NCI-H524 (cell line): ENCODE data around the gene RPL10A.

Source experiments
- DNase-seq, 2 experiments: peaks; one replicate each; lab custom pipeline; 2025; lab: John Stamatoyannopoulos, UW

The RPL10A gene

GRCh38 chr6:35491558-35492257 lies 23.5 kb downstream of the RPL10A start:
- DNase-seq, result peak in 1 of 2 experiments; percentile 23

DNA sequence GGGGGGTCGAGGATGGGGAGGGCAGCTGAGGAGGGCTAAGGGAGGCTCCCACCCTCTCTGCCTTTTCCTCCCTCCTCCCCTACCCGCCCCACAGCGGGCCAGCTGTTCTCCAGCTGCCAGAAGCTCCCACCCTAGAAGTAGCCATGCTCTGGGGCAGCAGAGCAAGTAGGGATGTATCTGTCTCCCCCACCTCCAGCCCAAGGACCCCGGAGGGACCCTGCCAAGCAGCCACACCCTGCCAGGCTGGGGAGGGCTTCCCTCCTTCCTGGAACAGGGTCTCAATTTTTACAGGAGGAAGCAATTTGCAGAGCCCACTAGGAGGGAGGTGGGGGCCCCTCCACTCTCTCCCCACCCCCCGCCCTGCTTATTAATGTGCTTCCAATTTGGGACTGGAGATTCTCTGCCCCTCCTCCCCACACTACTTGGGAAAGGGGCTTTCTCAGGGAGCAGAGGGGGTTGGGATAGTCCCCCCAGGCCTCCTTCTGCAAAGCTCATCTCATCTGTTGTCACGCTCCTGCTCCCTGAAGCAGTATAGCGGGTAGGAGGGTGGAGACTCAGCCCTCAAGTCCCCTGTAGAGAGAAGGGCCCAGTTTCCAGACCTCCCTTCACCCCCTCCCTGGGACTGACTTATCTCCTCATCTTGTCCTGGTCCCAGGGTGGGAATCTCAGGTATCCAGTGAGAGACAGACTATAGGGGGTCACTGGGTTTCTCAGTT lies 24.2 kb downstream of the RPL10A start:
- DNase-seq, result peak in 1 of 2 experiments; percentile 29

DNA sequence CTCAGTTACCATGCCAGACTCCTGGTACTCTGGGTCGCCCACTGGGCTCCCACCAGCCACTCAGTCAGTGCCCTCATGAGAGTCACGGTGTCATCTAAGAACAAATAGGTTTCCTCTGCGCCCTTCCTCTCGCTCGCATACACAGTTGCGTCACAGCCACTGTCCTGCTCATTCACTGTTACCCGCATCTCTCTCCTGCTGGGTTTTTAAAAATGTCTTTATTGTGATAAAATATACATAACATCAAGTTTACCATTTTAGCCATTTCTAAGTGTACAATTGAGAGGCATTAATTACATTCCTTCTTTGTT lies 24.7 kb downstream of the RPL10A start:
- no peak for DNase-seq

- DNase-seq, result no peak
These were observed 25.2 kb downstream of the RPL10A start for GRCh38 chr6:35493307-35493983.

GRCh38 chr6:35494161-35494563 lies 26.0 kb downstream of the RPL10A start:
- no peak for DNase-seq

DNA sequence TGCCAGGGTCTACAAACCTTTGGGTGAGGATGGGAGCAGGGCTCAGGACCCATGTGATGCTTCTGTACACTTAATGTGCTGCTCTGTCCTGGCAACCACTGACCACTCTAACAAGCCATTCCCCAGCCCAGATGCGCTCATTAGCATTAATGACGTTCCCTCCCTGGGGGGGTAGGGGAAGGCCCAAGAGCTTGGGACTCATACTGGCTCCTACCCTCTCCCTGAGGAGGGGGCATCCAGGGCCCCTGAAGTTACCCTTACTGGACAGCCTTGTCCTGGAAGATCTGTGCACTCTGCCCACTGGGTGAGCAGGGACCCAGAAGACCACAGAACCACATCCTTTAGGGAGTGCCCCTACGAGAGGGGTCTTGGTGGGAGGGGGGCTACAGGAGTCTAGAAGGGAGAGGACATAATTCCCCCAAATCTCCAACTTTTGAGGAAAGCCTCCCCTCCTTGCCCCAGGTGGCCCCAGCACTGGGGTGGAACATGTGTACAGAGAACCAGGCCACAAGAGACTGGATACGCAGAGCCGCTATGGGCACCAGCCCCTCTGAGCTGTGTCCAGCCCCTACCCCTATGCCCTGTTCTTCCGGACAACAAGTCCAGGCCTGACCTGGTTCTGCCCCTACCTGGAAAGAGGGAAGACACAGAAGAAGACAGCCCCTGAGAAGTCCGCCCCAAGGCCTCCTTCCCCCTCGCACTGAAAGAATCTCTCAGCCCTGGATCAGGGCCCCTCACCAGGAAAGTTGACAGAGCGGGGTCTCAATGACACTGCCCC lies 27.2 kb downstream of the RPL10A start:
- DNase-seq, result no peak

GRCh38 chr6:35496036-35496840 lies 28.0 kb downstream of the RPL10A start:
- no peak for DNase-seq

DNA sequence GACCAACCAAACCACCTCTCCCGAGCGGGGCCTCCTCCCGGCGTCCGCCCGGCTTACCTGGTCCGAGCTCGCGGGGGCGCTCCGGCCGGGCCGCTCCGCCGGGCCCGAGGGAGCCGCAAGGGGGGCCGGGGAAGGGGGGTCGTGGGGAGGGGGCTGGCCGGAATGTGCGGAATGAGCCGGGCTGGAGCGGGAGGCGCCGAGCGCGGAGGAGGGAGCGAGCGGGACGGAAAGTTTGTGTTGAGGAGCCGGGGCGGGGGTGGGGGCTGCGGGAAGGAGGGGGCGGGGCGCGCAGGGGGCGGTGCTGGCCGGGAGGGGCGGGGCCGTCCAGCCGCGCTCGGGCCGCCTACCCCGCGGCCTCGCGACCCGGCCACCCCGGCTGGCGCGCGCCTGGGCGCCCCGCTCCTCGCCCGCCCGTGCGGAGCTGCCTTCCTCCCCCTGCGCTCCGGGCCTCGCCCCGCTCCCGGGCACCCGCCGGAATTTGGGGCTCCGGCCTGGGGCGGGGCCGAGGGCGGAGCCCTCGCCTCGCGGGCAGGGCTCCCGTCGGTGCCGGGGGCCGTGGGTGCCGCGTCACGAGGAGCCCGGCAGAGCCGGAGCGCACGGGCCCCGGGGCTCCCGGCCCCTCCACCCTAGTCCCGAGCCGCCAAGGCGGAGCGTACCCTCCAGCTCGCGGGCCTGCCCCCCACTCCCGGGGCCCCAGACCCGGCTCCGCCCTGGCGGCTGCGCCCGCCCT lies 28.8 kb downstream of the RPL10A start, which contains the start of gene TEAD3:
TEAD3 (minus strand) TSS at position 239 of the 730 bp plus-strand sequence.
- DNase-seq, result peak in 1 of 2 experiments; percentile 31

DNA sequence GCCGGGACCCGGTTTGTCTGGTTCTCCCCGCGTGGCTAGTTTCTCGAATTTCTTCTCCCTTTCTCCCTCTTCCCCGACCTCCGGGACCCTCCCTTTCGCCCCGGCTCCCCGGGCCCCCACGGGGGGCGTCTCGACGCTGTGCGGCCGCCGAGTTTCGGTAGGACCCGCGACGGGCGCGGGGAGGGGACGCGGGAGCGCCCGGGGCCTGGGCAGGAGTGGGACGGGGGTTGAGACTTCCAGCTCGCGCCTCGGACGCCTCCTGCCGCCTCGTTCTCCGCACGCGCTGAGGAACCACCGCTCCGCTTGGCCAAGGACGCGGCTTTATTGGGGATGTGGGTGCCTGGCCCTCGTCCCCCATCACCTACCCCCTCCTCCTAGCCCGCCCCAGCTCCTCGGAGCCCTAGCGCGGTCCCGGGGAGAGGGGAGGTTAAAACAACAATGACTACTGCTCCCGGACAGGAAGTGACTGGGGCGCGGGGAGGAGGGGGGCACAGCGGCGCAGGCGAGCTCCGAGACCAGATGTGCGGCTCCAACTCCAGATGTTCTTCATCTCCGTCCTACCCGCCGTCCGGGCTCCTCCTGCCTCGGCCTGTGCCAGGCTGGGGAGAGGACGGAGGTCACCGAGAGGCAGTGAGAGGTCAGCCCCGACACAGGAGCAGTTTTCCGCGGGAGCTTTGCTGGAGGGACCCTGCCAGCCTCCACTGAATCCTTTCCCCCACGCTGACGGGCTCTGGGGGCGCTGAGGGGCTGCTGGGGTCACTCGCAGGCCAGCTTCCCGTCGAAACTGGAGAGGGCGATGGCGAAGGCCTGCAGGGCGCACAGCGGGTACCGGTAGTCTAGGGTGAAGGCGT lies 29.6 kb downstream of the RPL10A start:
- peak in 1 of 2 experiments; percentile 23 for DNase-seq

GRCh38 chr6:35498422-35499067 lies 30.3 kb downstream of the RPL10A start:
- peak in 1 of 2 experiments; percentile 12 for DNase-seq

DNA sequence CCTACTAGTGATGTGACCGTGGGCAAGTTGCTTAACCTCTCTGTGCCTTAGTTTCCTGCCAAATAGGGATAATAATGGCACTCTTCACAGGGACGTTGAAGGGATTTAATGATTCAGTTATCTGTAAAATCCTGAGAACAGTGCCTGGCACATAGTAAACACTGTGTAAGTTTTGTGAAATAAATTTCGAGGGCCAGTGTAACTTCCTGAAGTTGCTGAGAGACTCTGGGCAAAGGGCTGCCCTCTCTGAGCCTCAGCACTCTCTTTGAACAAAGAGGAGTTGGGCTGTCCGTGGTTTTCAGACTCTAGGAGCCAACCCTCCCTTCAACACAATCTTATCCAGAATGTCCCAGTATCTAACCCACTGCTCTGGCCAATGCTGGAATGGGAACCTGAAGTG lies 31.2 kb downstream of the RPL10A start:
- no peak for DNase-seq

GRCh38 chr6:35500782-35501181 lies 32.6 kb downstream of the RPL10A start:
- peak; percentile 34 to 65 for DNase-seq

GRCh38 chr6:35501784-35502183 lies 33.6 kb downstream of the RPL10A start:
- DNase-seq, result no peak

DNA sequence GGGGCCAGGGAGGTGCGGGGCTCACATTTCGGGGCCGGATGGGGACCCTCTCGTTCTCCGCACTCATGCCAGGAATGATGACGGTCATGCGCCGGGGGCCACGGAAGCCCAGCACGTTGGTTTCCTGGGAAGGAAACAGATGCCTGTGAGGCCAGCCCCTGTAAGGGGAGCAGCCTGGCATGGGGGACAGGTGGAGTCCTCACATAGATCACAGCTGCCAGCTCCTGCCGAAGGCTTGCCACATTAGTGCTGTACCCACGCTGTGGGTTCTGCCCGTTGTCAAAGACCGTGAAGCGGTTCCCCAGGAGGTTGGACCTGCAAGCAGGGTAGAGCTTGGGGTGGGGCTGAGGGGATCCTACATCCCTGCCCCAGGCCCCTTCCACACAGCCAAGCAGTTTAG lies 35.3 kb downstream of the RPL10A start:
- peak; percentile 45 to 66 for DNase-seq

DNA sequence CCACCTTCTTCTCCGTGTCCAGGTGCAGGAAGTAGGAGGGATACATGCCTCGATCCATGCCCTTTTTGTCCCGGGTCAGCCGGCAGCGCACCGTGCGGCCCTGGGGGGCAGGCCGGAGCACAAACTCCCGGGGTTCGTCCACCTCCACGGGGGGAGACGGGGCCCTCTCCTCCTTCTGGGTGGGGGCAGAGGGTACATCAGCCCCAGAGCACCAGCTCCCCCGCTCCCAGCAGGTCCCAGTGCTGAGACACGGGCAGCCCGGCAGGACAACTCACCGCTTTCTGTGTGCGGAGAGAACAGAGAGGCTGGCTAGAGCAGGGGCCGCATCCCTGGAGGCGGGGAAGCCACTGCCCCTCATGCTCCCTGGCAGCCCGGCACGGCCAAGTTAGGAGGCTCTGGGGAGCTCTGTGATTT lies 37.8 kb downstream of the RPL10A start:
- DNase-seq, result no peak

DNA sequence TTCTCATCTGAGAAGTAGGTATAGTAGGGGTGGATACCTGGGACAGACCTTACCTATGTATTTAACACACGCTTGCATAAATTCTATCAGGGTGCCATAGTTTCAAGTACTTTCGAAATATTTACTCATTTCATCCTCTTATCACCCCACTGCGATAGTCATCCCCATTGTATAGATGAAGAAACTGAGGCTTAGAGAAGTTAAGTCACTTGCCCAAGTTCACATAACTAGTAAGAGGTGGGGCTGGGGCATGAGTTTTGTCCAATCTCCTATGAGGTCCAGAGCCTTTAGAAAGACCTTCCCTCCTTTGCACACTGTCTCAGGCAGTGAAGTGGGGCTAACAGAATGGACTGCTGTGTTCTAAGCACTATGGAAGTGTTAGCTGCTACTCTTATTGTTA lies 38.3 kb downstream of the RPL10A start:
- DNase-seq, result no peak

GRCh38 chr6:35507221-35507620 lies 39.0 kb downstream of the RPL10A start:
- DNase-seq, result no peak

DNA sequence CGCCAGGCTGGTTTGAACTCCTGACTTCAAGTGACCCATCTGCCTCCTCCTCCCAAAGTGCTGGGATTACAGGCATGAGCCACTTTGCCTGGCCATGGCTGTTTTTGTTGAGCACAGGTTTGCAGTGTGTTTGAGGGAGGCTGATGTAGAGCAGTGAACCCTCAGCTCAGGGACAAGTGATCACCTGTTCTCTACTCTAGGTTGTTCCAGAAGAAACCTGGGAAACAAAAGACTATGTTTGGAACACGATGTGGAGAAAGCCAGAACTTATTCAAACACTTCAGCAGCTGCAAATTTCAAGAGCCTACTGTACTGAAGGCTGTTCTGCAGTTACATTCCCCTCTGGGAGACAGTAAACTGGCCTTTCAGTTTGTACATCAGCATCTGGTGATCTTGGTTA lies 39.8 kb downstream of the RPL10A start:
- DNase-seq, result no peak

DNA sequence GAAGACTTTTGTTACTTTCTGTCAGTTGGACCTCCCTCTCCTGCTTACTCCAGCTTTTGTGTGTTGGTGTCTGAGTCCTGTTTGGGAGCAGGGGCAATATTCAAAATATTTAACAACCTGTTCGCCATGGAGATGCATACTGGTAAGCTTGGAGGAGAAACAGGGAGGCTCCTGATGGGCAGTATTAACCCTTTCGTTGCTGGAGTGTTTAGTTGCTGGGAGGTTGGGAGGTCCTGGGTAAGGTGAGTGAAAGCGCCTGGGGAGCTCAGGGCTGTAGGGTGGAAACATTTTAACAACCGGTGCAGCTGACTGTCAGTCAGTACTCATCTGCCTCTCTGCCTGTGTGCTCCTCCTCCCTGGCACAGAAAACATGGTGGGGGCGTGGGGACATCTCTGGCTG lies 40.3 kb downstream of the RPL10A start:
- DNase-seq, result no peak
